HEK293 (cell line): Measurements from ENCODE around the gene ADRB2.
A peak's percentile ranks its signal among the peaks of the same experiment; 100 is the strongest.

Experiments used
- ELK4 ChIP-seq: IDR thresholded peaks from 2 replicates; pipeline ENCODE4 v1.6.1; 2011; ENCODE audit warnings: mild to moderate bottlenecking, low read depth, low read length, borderline replicate concordance
- GLIS2 ChIP-seq: fragments of 450-650 bp; formaldehyde crosslinking; IDR thresholded peaks from 2 replicates; pipeline ENCODE4 v1.5.1; 2016; ENCODE audit warnings: missing biosample characterization, missing genetic modification characterization
- HOXC10 ChIP-seq: sonication (generic); formaldehyde crosslinking; IDR thresholded peaks from 2 replicates; pipeline ENCODE4 v1.8.1; 2023; ENCODE audit warnings: mild to moderate bottlenecking, missing genetic modification reagents
- MEIS1 ChIP-seq: sonication (generic); formaldehyde crosslinking; IDR thresholded peaks from 2 replicates; pipeline ENCODE4 v1.8.1; 2022; ENCODE audit warnings: missing genetic modification reagents, mild to moderate bottlenecking, borderline replicate concordance
- REST ChIP-seq: fragments of 450-650 bp; formaldehyde crosslinking; IDR thresholded peaks from 2 replicates; pipeline ENCODE4 v1.5.1; 2016; ENCODE audit warnings: missing biosample characterization, missing genetic modification characterization
- SP7 ChIP-seq: fragments of 450-650 bp; formaldehyde crosslinking; IDR thresholded peaks from 2 replicates; pipeline ENCODE4 v1.5.1; 2016; ENCODE audit warnings: missing biosample characterization, missing genetic modification characterization
- TSHZ1 ChIP-seq: fragments of 450-650 bp; formaldehyde crosslinking; IDR thresholded peaks from 2 replicates; pipeline ENCODE4 v1.5.1; 2016; ENCODE audit warnings: missing biosample characterization, missing genetic modification characterization, borderline replicate concordance
- ZBTB1 ChIP-seq: fragments of 450-650 bp; formaldehyde crosslinking; IDR thresholded peaks from 2 replicates; pipeline ENCODE4 v1.5.1; 2016; ENCODE audit warnings: missing biosample characterization, missing genetic modification characterization
- ZBTB10 ChIP-seq: fragments of 450-650 bp; formaldehyde crosslinking; IDR thresholded peaks from 2 replicates; pipeline ENCODE4 v1.5.1; 2016; ENCODE audit warnings: missing biosample characterization, missing genetic modification characterization
- ZBTB26 ChIP-seq: fragments of 450-650 bp; formaldehyde crosslinking; optimal IDR thresholded peaks from 2 replicates; pipeline ENCODE3; 2016; ENCODE audit warnings: missing biosample characterization, mild to moderate bottlenecking, missing genetic modification characterization
- ZBTB7A ChIP-seq: fragments of 450-650 bp; formaldehyde crosslinking; IDR thresholded peaks from 2 replicates; pipeline ENCODE4 v1.5.1; 2016; ENCODE audit warnings: low read depth, missing biosample characterization, missing genetic modification characterization
- ZFP37 ChIP-seq: fragments of 450-650 bp; formaldehyde crosslinking; IDR thresholded peaks from 2 replicates; pipeline ENCODE4 v1.5.1; 2016; ENCODE audit warnings: missing biosample characterization, missing genetic modification characterization
- ZNF169 ChIP-seq: fragments of 450-650 bp; formaldehyde crosslinking; IDR thresholded peaks from 2 replicates; pipeline ENCODE4 v1.5.1; 2016; ENCODE audit warnings: missing biosample characterization, missing genetic modification characterization
- ZNF18 ChIP-seq: fragments of 450-650 bp; formaldehyde crosslinking; IDR thresholded peaks from 2 replicates; pipeline ENCODE4 v1.5.1; 2016; ENCODE audit warnings: missing biosample characterization, missing genetic modification characterization
- ZNF239 ChIP-seq: fragments of 450-650 bp; formaldehyde crosslinking; IDR thresholded peaks from 2 replicates; pipeline ENCODE4 v1.5.1; 2016; ENCODE audit warnings: missing biosample characterization, missing genetic modification characterization
- ZNF292 ChIP-seq: fragments of 450-650 bp; formaldehyde crosslinking; IDR thresholded peaks from 2 replicates; pipeline ENCODE4 v1.5.1; 2016; ENCODE audit warnings: low read depth, missing biosample characterization, missing genetic modification characterization, borderline replicate concordance
- ZNF449 ChIP-seq: fragments of 450-650 bp; formaldehyde crosslinking; IDR thresholded peaks from 2 replicates; pipeline ENCODE4 v1.5.1; 2017; ENCODE audit warnings: missing biosample characterization, mild to moderate bottlenecking, missing genetic modification characterization, moderate library complexity
- ZNF501 ChIP-seq: fragments of 450-650 bp; formaldehyde crosslinking; IDR thresholded peaks from 2 replicates; pipeline ENCODE4 v1.5.1; 2016; ENCODE audit warnings: missing biosample characterization, missing genetic modification characterization
- ZNF544 ChIP-seq: fragments of 450-650 bp; formaldehyde crosslinking; IDR thresholded peaks from 2 replicates; pipeline ENCODE4 v1.5.0; 2017; ENCODE audit warnings: missing biosample characterization, missing genetic modification characterization
- ZNF560 ChIP-seq: fragments of 450-650 bp; formaldehyde crosslinking; IDR thresholded peaks from 2 replicates; pipeline ENCODE4 v1.5.1; 2017; ENCODE audit warnings: missing biosample characterization, missing genetic modification characterization, borderline replicate concordance
- ZNF561 ChIP-seq: fragments of 450-650 bp; IDR thresholded peaks from 2 replicates; pipeline ENCODE4 v1.5.1; 2018; ENCODE audit warnings: missing biosample characterization, missing genetic modification characterization, borderline replicate concordance
- ZNF626 ChIP-seq: fragments of 450-650 bp; sonication (Bioruptor Pico); formaldehyde crosslinking; IDR thresholded peaks from 2 replicates; pipeline ENCODE4 v1.5.1; 2018; ENCODE audit warnings: missing biosample characterization, missing genetic modification characterization, inconsistent platforms
- ZNF76 ChIP-seq: fragments of 450-650 bp; formaldehyde crosslinking; IDR thresholded peaks from 2 replicates; pipeline ENCODE4; 2016; ENCODE audit warnings: low read depth, missing biosample characterization, missing genetic modification characterization, borderline replicate concordance

The ADRB2 gene

GRCh38 chr5:148826053-148826738, at the start of gene ADRB2 (continued):
- TF ChIP-seq ZBTB26 (tag by site-specific recombination) (peak; percentile 81), ZNF449 (tag by site-specific recombination) (no peak), ZNF169 (no peak), REST (tag by site-specific recombination) (peak; percentile 92), ZNF292 (tag by site-specific recombination) (no peak), GLIS2 (tag by site-specific recombination) (peak; percentile 98), ZNF18 (no peak; the same call in 1 of the 2 replicates), ZNF239 (tag by site-specific recombination) (no peak), ZNF626 (tag by site-specific recombination) (no peak), ZNF561 (tag by site-specific recombination) (no peak), ZBTB10 (tag by site-specific recombination) (0 out of 2 replicates have a peak, but pooled peaks have one; percentile 0), ZNF76 (tag by site-specific recombination) (peak; percentile 70), ZNF544 (tag by site-specific recombination) (no peak), ZBTB1 (no peak), ELK4 (no peak), ZNF560 (no peak), SP7 (tag by site-specific recombination) (peak; percentile 61), ZFP37 (tag by site-specific recombination) (peak; percentile 82; the same call in 1 of the 2 replicates), HOXC10 (0 out of 2 replicates have a peak, but pooled peaks have one; percentile 39), ZNF501 (tag by site-specific recombination) (no peak; the same call in none of the 2 replicates), TSHZ1 (no peak), MEIS1 (no peak), ZBTB7A (peak; percentile 69; the same call in 1 of the 2 replicates)
